Mucosa of descending colon (tissue), 3 donors: ENCODE results near the gene NEURL1B. TPM values are rescaled to one million over a fixed set of nuclear protein-coding genes. Genes with fewer than 3 reads are reported as not detected.

Source experiments
- ATAC-seq: fragments of 200-7000 bp; cut with Tn5 transposase; one replicate; pipeline ENCODE4 v1.9.1; 2020; ENCODE audit warnings: mild to moderate bottlenecking, moderate library complexity
- DNase-seq, 3 donors: peaks; one replicate each; pipeline ENCODE4 v3.0.0-alpha.2; 2020
- H3K36me3 ChIP-seq: fragments of 200-600 bp; one replicate; pipeline ENCODE4 v1.8.0; 2021; ENCODE audit warnings: low read depth, mild to moderate bottlenecking
- H3K4me1 ChIP-seq: fragments of 200-600 bp; one replicate; pipeline ENCODE4 v1.8.0; 2021; ENCODE audit warnings: low read depth, mild to moderate bottlenecking
- H3K4me3 ChIP-seq: fragments of 200-600 bp; one replicate; pipeline ENCODE4 v1.8.0; 2021; ENCODE audit warnings: mild to moderate bottlenecking
- H3K9me3 ChIP-seq: fragments of 200-600 bp; one replicate; pipeline ENCODE4 v1.8.0; 2021; ENCODE audit warnings: mild to moderate bottlenecking
- intact Hi-C, 2 donors: fragments of 100-400 bp; cut with DNase I in 1 of 2; cut with micrococcal nuclease in 1 of 2; formaldehyde crosslinking; loops; one replicate each; pipeline versions ENCODE4 v1.11.0 to v1.11.1; 2022; cut with DNase I, micrococcal nuclease
- total RNA-seq, 3 donors: library from RNA; stranded (reverse); fragmentation: NEBNext Ultra II Directional in 2 of 3; extraction: Animal tissue kit (Norgen Biotek cat#: 25700) in 2 of 3; gene quantifications; one replicate each; pipeline versions ENCODE4 v1.2.1 to v1.2.4, GENCODE V29; 2021 to 2023
- TF ChIP-seq, protein P1 (sequence below): fragments of 200-600 bp; IDR thresholded peaks from one replicate; pipeline ENCODE4 v1.8.0; 2022; ENCODE audit warnings: antibody characterized with exemption, mild to moderate bottlenecking
- donor health status: DM: no; HTN: no; CAD: no; lungs with moderate emphysema.
- donor health status: DM: no; HTN: no; CAD: no.
- donor health status: DM: no; HTN: yes; CAD: no.

Gene NEURL1B
- total RNA-seq, 3 donors from 2014 or later = 65.7 to 97.6 (median 96.6) TPM

DNA sequence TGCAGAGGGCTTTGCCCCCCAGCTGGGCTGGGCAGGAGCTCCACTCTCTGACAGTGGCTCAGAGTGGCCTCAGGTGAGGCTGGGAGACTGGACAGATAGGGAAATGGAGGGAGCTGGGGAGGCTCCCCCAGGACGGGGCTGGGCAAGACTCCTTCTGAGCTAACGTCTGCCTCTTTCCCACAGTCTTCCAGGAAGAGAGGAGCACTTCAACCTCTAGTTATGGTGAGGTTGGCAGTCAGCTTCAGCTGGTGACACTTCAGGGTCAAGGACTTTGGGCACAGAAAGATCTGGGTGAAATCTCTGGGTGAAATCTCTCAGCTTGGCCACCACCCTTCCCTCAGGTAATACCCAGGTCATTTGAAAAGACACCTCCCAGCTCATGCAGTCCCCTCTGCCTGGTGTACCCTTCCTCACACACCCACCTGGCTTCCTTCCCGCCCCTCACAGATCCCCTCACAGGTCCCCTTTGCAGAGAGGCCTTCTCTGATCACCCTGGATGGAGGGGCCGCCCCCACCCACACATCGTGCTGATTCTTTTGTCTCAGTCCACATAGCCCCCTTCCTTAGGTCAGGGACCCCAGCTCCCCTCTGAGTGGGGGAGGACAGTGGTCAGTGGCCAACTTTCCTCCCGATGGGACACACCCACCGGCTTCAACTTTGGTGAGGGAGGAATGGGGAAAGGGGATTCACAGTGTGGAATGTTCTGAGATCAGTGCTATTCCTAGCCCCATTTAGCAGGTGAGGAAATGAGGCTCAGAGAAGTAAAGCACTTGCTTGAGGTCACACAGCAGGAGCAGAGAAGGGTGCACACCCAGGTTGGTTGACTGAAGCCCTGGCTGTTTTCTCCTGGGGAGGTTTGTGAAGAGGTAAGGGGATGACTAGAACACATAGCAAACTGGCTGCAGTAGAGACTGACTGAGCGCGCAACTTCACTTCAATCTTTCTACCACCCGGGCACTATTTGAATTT lies 15.8 kb upstream of the NEURL1B start:
- intact Hi-C loops = no loop called here
- H3K4me1 ChIP-seq = peaks cover 16% of the 10 kb centered on the region
- no peaks in the 10 kb centered on the region for H3K9me3 ChIP-seq
- DNase-seq (no peak), ATAC-seq (no peak)
- no peak overlapping the region for H3K4me3 ChIP-seq
- H3K36me3 ChIP-seq = no peaks in the 10 kb centered on the region
- TF ChIP-seq, protein P1, sequence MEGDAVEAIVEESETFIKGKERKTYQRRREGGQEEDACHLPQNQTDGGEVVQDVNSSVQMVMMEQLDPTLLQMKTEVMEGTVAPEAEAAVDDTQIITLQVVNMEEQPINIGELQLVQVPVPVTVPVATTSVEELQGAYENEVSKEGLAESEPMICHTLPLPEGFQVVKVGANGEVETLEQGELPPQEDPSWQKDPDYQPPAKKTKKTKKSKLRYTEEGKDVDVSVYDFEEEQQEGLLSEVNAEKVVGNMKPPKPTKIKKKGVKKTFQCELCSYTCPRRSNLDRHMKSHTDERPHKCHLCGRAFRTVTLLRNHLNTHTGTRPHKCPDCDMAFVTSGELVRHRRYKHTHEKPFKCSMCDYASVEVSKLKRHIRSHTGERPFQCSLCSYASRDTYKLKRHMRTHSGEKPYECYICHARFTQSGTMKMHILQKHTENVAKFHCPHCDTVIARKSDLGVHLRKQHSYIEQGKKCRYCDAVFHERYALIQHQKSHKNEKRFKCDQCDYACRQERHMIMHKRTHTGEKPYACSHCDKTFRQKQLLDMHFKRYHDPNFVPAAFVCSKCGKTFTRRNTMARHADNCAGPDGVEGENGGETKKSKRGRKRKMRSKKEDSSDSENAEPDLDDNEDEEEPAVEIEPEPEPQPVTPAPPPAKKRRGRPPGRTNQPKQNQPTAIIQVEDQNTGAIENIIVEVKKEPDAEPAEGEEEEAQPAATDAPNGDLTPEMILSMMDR = no peak

DNA sequence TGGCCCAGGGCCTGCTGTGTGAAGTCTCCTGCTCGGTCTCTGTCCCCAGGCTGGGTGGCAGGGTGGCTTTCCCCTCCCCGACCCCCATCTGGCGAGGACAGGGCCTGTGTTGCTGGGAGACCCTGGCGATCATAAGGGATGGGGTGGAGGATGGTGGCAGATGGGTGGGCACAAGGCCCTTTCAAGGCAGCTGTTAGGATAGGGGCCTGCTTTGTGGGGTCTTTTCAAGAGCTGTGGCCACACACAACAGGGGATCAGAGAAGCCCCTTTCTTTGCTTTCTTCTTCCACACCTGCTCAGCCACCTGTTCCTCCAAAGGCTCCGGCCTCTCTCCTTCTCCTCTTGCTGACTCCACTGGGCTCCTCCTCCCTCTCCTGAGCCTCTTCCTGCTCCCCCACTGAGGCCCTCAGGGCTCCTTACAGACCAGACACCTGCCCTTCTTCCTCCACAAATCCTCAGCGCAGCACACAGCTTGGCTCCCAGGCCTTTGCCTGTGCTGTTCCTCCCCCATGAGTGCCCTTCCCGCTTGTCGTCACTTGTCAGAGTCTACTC lies 15.0 kb upstream of the NEURL1B start:
- Histone ChIP-seq H3K4me1 (peaks cover 16% of the 10 kb centered on the region), H3K9me3 (no peaks in the 10 kb centered on the region), H3K36me3 (no peaks in the 10 kb centered on the region), H3K4me3 (no peak overlapping the region)
- no peak for ATAC-seq
- DNase-seq = no peak
- intact Hi-C loops = no loop called here
- TF ChIP-seq, protein P1 = no peak

DNA sequence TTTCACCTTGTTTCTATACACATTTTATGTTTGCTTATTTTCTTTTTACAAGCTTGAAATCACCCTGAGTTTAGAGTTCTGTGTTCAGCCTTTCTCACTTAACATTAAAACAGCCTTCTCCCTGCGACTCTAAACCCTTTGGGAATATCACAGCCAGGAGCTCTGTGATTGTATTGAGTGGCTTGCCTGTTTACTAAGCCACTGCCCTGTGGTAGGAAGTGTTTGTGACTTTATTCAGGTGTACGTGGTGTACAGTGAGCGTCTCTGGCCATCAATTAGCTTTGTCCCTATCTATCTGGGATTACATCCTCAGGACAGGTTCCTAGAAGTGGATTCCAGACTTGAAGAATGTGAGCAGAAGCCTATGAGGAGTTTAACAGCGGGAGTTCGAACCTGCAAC lies 11.0 kb upstream of the NEURL1B start:
- Histone ChIP-seq H3K9me3 (no peaks in the 10 kb centered on the region), H3K4me1 (peaks cover 4% of the 10 kb centered on the region), H3K36me3 (no peaks in the 10 kb centered on the region), H3K4me3 (no peak overlapping the region)
- no peak for DNase-seq
- TF ChIP-seq, protein P1 = no peak
- intact Hi-C loops = no loop called here
- peak; percentile 52 for ATAC-seq

DNA sequence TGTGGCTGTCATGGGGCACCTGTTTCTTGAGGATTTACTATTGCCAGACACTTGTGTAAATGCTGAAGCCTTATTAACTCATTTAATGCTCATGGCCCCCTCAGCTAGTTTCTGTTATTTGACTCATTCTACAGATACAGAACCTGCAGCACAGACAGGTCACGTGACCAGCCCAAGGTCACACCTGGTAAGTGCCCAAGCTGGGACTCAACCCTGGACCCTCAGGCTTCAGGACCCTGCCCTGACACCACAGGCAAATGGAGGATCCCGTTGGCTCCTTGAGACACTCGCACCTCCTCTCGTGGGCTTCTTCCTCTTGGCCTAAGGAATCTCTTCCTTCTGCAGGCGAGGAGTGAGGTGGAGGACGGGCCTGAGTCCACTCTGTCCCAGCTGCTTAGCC lies 10.6 kb upstream of the NEURL1B start:
- no peak for ATAC-seq
- Histone ChIP-seq H3K4me1 (no peaks in the 10 kb centered on the region), H3K36me3 (no peaks in the 10 kb centered on the region), H3K9me3 (no peaks in the 10 kb centered on the region), H3K4me3 (no peak overlapping the region)
- TF ChIP-seq, protein P1 = no peak
- DNase-seq = no peak
- intact Hi-C loops = no loop called here

DNA sequence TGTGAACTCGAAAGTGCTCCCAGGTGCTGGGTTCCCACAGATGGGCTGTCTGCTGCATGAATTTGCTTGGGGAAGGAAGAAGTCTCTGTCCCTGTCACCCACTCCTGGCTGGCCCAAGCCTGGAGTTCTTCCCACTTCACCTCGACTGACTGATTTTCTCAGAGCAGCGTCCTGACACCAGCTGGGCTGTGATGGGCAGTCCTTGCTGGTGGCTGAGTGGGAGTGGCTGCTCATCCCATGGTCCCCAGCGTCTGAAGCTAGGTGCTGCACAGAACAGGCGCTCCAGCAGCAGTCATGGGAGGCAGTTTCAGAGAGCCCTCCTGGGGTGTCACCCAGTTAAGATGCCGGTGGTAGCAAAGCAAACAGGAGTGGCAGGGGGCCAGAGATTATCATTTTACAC lies 10.1 kb upstream of the NEURL1B start:
- DNase-seq = no peak
- TF ChIP-seq, protein P1 = no peak
- Histone ChIP-seq H3K36me3 (no peaks in the 10 kb centered on the region), H3K9me3 (no peaks in the 10 kb centered on the region), H3K4me3 (no peak overlapping the region), H3K4me1 (no peaks in the 10 kb centered on the region)
- ATAC-seq = no peak
- intact Hi-C loops = no loop called here
